Activated gamma-delta T cell treated with Interleukin-2 at 50 U/mL for 16 hours (primary cell): ENCODE measurements around the gene WWOX.

Experiments
- DNase-seq: peaks from one replicate; pipeline ENCODE4 v3.0.0-alpha.2; 2020

Gene WWOX

DNA sequence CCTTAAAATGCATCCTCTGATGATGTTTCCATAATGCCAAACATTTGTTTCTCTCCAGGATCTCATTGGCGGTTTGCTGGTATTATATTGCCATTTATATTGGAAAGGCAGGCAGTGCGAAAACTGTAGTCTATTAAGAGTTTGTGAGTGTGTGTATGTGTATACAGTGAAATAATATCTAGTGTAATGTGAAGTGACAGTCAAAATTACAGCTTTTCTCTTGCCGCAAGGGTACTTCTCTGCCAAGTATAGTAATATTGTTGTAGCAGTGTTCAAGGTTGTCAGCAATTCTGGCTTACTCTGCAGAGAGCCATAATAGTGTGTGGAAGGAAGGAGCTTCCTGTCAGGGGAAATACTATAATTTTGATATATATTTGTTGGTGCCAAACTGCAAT, 178.6 kb downstream of the WWOX start:
- DNase-seq, result no peak

DNA sequence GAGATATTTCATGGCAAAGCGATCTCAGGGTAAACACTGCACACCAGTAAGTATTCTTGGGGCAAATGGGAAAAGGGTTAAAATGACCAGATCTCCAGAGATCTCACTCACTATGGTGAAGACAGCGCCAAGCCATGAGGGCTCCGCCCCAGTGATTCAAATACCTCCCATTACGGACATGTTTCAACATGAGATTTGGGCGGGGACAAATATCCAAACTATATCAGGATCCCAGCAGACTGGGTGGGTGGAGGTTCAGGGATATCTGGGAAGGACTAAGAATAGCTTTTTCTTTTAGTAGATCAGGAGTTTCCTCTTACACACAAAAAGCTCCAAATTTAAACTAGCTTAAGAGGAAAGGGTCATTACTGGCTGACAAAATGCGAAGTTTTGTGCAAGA, 181.7 kb downstream of the WWOX start:
- DNase-seq, result no peak

DNA sequence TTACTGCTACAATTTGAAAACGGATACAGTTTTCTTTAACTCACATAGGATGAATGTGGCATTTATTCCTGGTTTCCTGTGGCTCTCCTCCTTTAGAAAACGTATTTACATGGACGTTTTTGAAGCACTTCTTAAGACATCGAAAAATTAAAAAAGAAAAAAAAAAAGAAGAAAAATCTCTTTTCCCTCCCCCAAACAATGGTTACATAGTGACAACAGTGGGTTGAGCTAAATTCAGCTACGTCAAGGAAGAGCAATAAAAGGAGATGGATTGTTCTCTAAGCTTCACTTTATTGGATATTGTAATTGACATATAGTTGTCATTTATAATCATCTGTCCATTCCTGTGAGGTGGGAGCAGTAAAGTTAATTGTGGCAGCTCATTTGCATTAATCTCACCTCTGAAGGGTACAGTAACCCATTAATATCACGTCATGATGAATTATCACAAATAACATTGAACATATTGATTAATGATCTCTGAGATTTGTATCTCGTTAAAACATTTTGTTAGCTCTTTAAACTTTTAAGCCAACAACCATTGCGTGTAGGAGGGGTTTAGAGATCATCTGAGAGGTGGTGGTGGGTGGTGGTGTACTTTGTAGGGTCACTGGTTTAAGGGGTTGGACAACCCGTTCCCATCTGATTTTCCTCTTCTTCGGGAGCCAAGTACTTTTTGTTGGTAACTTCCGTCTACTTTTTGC, 184.2 kb downstream of the WWOX start:
- no peak for DNase-seq

DNA sequence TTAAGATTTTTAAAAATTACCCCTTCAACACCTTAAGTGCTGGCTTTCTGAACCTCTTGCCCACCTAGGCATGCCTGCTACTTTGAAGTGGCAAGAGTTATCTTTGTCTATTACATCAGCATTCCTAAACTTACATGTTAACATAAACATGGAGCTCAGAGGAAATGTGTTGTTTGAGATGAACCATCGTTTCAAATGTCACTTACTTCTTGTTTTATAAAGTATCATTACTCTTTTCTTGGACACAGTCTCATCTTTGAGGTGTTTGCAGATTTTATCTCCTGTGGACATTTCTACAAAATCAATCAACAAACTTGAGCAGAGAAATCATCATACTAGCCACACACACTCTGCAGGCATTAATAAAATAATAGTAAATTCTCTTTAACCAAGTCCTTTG, 184.9 kb downstream of the WWOX start:
- DNase-seq, result no peak

DNA sequence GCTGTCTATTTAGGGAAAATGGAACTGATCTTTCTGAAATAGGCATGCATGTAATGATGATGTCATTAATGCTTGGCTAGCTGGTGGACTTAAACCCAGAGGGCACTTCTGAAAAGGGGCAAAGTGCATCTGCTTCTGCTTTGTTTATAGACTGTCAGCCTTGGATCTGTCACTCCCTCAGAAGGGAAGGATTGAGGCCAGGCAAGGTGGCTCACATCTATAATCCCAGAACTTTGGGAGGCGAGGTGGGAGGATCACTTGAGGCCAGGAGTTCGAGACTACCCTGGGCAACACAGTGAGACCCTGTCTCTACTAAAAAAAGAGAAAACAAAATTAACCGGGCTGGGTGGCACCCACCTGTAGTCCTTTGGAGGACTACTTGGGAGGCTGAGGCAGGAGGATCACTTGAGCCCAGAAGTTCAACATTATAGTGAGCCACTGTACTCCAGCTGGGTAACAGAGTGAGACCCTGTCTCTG, 185.5 kb downstream of the WWOX start:
- DNase-seq, result no peak

DNA sequence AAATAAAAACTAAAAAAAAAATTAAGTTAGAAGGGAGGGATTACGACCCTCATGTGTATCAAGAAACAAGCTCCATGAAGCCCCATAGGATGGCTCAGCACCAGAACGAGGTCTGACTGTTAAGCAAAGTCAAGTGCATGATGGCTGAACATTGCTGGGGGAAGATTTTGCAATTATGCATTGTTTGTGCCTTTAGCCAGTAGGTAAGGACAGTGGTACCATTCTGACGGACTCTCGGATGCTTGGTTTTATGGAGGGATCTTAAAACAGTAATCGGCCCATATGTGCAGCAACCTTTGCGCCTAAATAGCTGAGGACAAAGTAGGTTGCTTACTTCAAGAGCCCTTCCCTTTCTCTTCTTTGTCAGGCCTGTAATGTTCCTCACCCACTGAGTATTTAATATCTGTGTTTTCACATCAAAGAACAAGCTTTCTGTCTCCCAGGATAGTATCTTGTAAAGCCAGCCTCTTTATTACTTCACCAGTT, 186.0 kb downstream of the WWOX start:
- no peak for DNase-seq

DNA sequence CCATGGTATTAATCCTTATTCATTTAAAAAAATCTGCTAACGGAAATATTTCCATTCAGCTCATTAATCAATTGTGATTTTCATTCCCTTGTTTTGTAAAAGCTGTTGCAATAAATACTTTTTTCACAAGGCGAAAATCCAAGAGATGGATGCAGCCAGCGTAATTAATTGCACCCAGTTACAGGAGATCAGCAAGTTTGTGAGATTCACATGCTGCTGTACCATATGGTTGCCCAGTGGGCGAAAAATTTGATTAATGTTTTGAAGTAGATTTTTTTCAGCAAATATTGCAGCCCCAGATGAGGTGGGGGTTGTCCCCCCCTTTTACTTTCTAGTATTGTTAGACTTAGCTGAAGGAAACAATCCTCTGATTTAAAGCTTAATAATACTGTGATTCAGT, 186.6 kb downstream of the WWOX start:
- no peak for DNase-seq

DNA sequence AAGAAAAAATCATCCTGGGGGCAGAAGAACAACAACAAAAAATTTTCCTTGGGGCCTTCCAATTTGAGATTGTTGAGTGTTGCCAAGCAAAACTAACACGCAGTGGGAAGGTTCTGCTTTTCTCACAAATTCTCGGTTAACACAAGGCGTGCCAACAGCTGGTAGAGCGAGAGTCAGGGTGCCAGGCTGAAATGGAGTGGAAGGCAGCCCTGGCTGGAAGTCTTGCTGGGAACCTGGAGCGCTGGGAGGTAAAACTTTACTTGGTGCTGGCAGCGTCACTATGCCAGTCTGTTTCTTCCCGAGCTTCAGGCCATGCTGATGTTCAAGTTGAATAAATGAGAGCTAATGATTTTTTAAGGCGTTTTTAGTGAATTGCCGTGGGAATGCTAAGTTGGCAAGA, 189.4 kb downstream of the WWOX start:
- DNase-seq, result no peak

DNA sequence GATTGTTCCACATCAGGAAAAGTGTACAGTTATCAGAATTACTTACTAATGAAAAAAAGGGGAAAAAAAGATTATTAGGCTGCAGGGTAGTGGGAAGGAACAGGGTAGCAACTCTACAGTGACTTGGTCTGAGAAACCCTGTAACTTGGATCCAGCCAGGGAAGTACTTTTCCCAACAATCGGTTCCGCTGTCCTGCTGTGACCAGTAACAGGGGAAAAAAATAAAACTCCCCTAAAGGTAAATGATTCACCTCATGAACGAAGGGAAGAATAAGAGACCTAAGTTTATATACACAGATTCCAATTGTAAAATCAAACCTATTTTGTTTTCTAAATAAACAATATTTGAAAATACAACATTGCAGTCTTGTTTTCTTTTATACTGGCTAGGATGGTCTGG, 189.9 kb downstream of the WWOX start:
- DNase-seq, result no peak

DNA sequence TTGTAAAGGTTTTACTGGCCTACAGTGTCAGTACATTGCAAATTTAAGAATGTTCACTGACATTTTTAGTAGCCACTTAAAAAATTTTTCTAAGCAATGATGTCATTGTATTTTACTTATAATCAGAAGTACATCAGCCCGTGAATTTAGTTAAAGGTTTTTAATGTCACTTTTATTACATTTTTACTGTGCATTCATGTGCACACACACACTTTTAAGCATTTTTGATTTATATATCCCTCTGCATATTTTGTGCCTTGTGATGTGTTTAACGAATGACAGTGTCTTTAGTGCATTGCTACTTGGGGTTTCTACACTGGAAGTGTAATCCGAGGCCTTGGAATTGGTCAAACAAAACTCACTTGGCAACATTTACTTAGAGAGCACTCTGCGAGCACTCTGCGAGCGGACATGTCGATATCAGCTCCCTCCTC, 190.4 kb downstream of the WWOX start:
- DNase-seq, result no peak

DNA sequence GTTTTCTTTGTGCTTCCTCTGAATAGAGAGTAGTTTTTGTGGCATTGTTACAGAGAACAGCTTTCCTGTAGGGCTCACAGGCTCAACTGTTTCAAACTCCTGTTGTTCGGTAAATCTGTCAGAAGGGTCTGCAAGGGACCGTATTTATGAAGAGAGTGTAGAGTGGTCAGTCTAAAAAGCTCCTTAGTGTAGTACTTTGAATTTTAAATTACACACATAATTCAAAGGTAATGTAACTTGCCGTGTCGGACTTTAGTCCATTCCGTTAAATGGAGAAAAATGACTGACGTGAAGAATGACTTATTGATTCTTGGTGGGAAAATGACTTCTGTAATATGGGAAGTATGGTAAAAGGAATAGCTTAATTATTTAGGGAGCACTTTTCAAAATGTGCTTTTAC, 190.9 kb downstream of the WWOX start:
- no peak for DNase-seq

DNA sequence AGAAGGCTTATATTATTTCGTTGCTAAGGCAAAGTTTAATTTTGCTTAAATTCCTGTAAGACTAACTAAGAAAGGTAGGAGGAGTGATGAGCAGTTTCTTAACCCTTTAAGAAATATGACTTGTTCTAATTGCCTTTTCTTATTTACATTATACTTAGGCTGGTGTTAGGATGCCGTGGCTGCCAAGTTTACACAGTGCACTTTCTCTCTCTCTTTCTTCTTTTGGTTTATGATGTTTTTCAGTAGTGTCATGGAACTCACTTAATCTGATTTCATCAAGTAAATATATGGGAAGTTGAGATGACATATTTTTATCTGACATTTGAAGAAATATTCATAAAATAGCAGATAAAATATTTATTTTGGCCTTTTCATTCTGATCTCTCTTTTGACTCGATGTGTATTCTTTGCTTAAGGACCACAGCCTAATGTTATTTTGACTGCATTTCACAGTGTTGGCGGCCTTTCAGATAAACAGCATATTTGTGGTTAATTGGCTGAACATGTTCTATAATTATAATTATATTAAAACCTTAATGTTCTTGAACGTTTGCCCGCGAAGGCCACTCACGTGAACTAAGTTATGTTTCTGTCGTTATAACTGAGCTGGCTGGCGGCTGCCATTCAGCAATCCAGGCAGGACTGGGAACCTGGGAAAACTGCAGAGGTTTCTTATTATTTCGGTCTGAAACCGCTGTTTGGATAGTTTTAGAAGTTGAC, 191.6 kb downstream of the WWOX start:
- no peak for DNase-seq

DNA sequence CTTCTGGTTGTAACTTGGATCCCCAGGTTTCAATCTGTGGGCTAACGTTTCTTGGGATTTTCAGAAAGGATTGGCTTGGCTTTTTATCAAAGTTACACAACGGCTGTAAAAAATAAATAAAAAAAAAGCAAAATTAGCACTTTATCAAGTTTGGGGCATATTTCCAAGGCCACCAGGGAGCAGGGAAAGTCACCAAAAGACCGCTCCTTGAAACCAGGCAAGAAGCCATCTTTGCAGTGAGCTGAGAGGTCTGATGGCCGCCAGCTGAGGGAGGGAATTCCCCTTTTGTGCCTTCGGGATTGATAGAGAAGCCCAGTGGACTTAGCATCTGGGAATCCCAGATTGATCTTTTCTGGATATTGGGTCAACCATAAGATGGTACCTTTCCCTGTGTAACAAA, 192.2 kb downstream of the WWOX start:
- no peak for DNase-seq

DNA sequence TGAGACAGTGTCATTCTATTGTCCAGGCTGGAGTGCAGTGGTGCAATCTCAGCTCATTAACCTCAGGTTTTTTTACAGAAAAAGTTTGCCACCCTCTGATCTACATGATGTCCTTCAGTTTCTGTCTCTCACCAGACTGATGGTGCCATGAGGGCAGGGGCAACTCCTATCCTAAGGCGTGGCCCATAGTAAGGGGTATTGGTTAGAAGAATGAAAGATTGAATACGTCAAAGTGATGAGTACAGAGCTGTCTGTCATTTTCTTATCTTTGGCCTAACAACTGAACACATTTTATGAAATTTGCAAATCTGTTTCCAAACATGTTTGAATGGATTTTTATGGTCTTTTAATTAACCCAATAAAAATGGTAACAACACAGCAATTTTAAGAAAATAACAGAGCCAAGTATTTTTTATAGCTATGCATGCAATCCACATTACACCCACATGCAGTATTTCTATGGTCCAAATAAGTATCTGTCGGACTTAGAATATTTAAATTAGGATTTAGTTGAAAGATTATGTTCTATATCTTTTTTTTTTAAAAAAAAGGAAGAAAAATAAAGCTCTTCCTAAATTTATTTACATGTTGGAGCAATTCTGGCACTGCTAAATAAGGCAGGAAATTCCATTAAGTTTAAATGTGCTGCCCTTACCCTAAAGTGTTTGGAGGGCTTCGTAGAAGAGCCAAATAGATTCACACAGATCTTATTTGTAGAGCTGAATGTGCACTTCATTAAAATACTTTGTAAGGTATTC, 192.8 kb downstream of the WWOX start:
- no peak for DNase-seq

DNA sequence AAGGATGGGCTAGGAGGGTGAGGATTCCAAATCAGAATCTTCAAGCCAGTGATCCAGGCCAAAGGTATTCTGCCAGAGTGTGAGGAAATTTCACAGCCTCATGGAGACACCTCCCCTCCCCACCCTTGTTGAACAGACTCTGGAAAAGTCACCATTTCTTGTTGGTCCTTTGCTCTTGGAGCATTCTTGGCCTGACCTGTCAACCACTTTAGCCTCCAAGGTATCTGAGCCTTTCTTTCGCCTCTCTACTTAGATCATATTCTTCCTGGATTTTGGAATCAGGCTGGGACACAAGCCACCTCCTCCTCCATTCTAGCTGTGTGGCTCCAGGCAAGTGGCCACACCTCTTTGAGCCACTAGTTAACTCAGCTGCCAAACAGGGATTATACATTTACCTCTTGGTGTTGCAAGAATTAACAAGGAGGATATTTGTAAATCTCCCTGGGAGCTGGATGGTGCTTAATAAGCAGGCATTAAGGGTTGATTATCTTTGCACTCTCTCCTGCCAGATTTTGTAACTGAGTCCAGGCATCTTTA, 193.5 kb downstream of the WWOX start:
- no peak for DNase-seq

DNA sequence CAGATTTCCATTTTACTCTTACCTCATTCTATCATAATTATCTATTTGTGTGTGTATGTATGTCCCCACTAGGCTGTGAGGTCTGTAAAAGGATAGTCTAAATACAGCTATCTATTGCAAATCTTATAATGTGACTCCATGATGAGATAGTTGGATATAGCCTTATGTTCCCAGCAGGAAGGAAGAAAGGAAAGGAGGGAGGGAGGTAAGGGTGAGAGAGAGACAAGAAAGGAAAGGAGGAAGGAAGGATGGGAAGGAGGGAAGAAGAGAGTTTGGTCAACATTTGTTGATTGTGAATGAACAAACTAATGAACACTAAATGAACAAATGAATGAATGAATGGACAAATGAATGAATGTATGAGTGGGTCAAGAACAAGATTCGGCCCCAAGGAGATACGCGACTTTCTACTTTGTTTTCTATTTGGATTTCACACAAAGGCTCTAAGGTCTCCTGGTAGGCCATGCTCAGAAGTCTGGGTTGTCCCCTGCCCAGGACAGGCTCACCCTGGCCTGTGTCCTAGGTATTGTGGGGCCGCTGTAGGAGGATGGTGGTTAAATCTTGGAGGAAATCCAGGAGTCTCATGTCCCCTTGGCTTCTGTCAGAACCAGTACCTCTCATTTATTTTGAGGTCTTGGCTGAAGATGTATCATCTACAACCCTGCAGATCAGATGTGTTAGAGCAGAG, 195.2 kb downstream of the WWOX start:
- no peak for DNase-seq

DNA sequence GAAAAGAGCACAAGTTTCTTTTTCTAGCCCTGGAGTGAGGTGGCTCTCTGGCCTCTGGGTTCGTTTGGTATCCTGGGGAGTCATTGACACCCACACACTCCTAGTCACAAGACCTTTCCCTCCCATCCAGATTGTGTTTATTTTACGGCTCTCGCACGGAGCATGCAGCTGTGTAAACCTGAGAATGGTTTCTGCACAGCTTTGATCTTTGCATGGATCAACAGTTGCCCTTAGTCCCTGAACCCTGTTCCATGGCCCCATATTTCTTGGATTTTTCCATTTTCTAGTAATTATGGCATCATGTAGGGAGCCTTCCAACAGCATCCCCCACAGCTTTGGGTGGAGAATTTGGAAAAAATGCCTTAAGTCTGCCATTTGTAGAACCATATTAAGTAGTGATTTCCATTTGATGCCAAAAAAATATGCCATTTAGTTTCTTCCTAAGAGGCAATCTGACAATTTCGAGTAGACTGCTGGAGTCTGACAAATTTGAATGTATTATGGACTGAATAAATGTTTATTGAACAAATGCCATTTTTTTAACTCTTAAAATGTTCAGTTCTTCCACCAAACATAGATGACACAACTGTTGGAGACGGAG, 197.7 kb downstream of the WWOX start:
- no peak for DNase-seq

DNA sequence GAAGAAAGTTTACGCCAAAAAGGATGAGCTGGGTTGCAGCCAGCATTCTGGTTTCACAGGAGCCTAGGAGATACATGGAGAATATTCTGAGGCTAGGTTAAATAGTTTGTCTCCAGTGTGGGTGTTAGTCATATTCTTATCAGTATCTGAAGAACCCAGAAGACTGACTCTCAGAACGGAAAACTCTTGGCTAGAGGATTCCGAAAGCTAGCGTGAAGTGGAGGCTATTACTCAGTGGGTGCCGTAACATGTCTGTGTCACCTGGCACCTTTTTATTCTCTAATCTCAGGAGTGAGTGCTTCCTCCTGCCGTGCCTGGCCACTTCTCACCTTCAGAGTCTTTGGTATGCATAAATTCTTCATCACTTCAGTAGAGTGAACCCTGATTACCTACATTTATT, 199.5 kb downstream of the WWOX start:
- no peak for DNase-seq

DNA sequence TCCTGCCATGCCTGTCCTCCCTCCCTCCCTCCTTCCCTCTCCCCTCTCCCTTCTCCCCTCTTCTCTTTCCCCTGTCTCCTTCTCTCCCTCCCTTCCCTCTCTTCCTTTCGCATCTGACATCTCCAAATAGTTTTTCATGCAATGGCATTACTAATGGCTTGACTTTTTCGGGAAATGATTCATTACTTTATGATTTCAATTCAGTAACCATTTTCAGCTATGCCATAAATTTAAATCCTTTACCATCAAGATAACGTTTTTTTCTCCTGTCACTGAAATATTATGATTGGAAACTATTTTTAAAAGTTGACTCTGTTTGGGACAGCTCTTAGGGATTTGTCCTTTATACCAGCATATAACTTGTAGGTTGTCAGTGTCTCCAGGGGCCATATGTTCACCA, 201.0 kb downstream of the WWOX start:
- no peak for DNase-seq

DNA sequence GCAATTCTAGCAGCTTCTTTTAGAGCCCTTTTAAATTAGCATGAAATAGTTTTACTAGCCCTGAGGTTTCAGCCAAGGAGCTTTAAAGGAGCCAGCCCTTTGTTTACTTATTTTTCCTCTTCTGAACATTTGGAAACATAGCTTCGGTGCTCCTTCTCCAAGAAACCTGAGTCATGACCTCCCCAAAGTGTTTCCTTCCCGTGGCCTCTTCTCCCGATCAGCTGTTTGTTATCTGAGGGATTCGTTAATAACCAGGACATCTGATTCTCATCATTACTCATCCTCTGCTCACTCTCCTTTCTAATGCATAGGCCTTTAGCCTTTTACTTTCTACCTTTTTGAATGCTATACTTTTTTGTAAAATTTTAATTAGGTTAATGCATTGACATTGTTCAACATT, 204.5 kb downstream of the WWOX start:
- no peak for DNase-seq

DNA sequence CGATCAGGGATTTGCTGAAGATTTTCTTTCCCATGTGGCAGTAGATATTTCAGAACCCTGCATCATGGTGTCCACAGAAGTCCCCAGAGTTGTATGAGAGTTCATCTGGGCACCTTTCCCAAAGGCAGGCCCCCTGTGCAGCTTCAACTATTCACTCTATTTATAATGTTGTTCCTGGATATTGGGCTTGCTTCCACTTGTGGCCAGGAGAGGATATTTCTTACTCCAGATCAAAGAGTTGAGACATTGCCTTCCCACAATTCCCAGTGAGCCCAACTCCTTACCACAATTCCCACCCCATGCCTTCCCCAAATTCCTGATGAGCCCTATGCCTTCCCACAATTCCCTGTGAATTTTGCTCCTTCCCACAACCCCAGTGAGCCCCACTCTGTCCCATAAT, 206.9 kb downstream of the WWOX start:
- DNase-seq, result no peak

DNA sequence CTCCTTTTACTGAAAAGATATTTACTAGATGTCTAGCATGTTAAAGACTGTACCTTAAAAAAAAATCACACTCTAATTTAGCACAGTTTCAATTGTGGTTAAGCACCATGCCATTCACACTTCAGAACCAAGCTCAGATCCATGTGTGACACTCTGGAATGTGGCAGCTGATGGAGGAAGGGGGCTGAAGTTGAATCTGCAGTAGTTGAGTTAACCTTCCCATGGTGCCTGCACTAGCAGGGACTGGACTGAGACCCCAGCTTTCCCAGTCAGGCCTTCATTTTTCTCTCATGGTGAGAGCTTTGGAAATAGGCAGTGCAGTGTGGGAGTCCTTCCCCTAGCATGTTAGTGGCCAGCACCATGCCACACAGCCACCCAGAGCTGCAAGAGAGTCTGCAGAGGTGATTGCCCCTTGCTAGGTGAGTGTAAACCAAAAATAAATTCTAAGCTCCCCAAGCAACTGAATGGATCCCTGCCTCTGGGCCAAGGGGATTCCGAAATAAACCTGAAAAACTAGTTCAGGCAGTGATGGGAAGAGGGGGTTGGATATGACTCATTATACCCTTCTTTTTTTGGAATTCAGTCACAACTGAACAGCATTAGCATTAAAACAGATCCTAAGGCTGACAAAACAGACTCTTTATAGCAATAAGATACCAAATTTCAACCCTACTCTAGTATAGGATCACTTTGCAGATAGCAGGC, 208.5 kb downstream of the WWOX start:
- DNase-seq, result no peak
